ENCODE results near the gene F11R.
"Not testable (repeated sequence)": the region's sequence is repeated elsewhere in the genome, so short reads cannot be mapped to it uniquely, and the experiment has no call there.

Gene F11R

DNA sequence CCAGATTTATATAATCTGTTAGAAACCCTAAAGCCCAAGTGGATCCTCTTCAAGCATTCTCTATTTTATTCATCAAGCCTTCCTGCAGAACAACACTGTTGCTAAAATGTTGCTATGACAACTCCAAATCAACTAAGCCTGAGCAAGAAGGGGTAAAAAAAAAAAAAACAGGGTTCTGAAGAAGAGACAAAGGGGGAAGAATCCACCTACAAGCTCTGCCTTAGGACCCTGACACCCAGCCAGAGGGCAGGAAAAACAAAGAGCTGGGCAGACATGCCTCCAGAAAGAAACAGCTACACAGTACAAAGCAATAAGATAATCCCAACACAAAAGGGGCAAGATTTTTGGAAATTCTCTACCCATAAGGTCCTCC lies 23.6 kb upstream of the F11R start:
- DNase-seq (ENCODE audit: low read depth in 2 of 2), result no peak

DNA sequence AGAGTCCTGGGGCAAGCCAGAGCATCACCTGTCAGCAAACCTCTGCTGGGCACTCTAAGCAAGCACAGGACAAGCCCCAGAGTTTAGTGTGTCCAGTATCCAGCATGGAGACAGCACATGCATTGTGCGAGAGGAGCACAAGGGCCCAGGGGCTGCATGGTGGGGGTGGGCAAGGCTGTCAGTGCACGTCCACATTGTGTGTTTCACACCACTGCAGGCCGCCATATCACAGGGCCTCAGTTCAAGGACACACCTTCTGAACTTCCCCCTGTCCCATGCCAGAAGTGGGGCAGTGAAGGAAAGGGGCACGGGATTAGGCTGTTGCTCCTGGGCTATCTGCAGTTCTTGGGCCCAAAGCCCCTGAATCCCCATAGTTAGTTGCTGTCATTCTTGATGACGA lies 18.6 kb upstream of the F11R start:
- no peak for DNase-seq (ENCODE audit: low read depth in 2 of 2)

DNA sequence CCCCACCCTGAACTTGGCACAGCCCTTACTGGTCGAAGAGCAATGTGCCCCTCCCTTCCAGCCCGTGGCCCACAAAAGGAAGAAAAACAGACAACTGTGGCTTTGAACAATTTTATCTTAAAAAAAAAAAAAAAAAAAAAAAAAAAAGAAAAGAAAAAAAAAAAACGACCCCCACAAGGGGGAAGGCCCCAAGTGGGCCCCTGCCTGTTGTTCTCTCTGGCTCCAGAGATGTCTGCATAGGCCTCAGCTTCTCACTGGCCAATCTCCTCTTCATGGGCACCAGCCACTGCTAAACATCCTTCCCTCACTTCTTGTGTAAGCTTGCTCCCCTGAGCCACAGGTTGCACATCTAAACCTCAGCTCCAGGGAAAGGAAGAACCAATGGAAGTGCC lies 18.2 kb upstream of the F11R start:
- DNase-seq (ENCODE audit: low read depth in 2 of 2), result no peak

- no peak for DNase-seq (ENCODE audit: low read depth in 2 of 2)
Measured at GRCh38 chr1:161038523-161039153, 17.7 kb upstream of the F11R start, which contains the start of gene TSTD1. TSS of gene TSTD1 (minus strand) at chr1:161038964. CDS start at chr1:161038889, 75 bp downstream.

DNA sequence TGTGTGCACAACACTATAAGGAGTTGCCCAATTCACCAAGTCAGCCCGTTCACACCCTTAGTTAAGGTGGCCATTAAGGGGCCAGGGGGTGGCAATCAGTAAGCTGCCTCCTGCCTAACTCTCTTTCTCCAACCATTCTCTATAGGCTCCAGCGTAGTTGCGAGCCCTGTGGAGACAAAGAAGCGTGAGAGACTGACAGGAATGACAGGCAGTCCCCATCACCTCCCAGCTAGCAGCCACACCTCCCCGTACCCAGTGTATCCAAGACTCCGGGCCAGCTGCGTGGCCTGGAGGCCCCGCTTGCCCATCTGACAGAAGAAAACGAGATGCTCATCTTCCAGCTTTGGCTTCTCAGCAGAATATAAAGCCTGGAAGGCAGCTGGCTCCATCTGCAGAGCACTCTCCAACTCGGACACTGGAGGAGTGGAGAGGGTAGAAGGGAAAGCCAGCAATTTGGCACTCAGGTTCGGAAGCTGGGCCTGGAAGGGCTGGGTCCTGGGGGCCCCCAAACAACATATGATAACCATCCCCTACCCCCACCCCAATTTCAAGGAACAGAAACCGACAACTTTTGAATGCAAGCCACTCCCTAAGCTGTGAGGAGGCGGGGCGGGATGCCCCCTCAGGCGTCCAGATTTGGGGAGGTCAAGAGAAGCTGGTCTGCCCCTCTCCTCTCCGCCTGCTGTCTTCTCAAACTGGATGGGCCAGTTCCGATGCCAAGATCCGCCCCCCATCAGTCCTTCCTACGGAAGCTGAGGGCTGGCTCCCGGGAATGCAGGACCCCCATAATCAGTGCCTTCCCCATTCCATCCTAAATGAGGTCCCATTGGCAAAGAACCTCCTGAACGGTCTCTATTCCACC lies 16.9 kb upstream of the F11R start:
- DNase-seq (ENCODE audit: low read depth in 2 of 2), result no peak

DNA sequence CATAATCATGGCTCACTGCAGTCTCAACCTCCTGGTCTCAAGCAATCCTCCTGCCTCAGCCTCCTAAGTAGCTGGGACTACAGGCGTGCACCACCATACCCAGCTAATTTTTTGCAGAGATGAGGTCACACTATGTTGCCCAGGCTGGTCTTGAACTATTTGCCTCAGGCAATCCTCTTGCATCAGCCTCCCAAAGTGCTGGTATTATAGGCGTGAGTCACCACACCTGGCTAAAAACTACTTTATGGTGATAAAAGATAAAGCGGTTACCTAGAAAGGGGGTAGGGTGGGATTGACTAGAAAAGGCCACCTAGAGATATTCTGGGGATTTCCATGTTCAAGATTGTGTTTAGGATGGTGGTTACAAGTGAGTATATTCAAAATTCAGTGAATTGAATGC lies 12.8 kb upstream of the F11R start:
- DNase-seq (ENCODE audit: low read depth in 2 of 2), result no peak

DNA sequence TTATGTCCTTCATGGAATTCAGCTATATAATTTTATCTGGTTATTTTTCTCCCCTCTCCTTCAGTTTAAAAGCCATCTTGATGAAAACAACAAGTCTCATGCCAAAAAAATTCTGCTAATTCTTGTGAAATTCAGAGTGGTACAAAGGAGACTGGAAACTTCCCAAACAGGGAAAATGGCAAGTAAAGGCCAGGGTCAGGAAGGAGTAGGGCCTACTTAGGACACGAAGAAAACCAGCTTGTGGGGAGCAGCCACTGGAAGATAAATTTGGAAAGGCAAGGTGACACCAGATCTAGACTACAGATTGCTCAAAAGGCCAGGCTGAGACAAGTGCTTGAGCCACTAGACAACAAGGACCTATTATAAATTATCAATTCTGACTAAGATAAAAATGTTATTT lies 11.5 kb upstream of the F11R start:
- DNase-seq (ENCODE audit: low read depth in 2 of 2), result no peak

DNA sequence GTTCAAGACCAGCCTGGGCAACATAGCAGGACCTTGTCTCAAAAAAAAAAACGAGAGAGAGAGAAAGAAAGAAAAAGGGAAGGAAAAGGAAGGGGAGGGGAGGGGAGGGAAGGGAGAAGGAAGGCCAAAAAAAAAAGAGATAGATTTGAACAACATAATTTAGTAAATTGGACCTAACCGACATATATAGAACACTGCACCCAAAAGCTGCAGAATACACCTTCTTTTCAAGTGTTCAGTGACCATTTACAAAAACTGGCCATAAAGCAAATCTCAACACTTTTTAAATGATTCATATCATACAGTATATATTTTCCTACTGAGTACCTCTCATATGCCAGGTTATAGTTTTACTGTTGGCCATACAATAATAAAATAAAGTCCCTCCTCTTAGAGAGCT lies 10.9 kb upstream of the F11R start:
- DNase-seq (ENCODE audit: low read depth in 2 of 2), result no peak

DNA sequence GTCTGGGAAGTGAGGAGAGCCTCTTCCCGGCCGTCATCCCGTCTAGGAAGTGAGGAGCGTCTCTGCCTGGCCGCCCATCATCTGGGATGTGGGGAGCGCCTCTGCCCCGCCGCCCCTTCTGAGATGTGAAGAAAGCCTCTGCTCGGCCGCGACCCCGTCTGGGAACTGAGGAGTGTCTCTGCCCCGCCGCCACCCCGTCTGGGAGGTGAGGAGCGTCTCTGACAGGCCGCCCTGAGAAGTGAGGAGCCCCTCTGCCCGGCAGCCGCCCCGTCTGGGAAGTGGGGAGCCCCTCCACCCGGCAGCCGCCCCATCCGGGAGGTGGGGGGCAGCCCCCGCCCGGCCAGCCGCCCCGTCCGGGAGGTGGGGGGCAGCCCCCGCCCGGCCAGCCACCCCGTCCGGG lies 8.5 kb upstream of the F11R start:
- not testable (repeated sequence) for DNase-seq (ENCODE audit: low read depth in 2 of 2)

DNA sequence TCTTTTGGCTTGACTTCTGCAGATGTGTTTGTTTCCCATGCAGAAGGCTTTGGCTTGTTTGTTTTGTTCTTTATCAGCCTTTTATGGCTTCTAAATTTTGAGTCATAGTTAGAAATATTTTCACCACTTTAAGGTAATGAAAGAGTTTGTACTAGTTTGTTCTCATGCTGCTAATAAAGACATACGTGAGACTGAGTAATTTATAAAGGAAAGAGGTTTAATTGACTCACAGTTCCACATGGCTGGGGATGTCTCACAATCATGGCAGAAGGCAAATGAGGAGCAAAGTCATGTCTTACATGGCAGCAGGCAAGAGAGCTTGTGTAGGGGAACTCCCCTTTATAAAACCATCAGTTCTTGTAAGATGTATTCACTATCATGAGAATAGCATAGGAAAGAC lies 6.0 kb upstream of the F11R start:
- DNase-seq (ENCODE audit: low read depth in 2 of 2), result not testable (repeated sequence)

- not testable (repeated sequence) for DNase-seq (ENCODE audit: low read depth in 2 of 2)
Measured at GRCh38 chr1:161022432-161022831, 1.5 kb upstream of the F11R start.

GRCh38 chr1:161021970-161022353 lies 1.0 kb upstream of the F11R start:
- DNase-seq (ENCODE audit: low read depth in 2 of 2), result no peak

DNA sequence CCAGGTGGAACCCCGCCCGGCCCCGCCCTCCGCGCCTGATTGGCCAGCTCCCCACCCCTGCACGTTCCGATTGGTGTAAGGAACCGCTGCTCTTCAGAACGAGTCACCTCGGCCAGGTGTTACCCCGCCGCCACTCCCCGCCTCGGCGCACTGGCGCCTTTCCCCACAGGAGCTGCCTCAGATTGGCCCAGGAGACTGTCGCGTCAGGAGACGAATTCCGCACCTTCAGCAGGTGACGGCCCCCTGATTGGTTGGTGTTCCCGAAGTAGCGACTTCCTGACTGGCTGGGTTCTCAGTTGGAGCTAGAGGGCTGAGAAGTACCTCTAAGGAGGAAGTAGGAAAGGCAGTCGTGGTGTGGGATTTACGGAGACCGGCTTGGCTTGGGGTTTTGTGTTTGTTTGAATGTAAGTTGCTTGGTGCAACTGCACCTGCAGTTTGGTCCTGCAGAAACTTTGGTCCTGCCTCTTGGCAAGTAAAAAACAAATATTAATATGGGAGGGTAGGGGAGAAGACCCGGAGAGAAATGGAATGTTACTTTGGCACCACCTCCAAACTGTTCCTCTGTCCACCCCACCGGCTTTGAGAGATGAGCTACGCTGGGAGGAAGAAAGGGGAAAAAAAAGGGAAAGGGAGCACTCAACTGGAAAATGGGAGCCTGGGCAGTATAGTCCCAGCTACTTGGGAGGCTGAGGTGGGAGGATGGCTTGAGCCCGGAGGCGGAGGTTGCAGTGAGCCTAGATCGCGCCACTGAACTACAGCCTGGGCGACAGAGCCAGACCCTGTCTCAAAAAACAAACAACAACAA lies 415 bp upstream of the F11R start:
- DNase-seq (ENCODE audit: low read depth in 2 of 2), result no peak

DNA sequence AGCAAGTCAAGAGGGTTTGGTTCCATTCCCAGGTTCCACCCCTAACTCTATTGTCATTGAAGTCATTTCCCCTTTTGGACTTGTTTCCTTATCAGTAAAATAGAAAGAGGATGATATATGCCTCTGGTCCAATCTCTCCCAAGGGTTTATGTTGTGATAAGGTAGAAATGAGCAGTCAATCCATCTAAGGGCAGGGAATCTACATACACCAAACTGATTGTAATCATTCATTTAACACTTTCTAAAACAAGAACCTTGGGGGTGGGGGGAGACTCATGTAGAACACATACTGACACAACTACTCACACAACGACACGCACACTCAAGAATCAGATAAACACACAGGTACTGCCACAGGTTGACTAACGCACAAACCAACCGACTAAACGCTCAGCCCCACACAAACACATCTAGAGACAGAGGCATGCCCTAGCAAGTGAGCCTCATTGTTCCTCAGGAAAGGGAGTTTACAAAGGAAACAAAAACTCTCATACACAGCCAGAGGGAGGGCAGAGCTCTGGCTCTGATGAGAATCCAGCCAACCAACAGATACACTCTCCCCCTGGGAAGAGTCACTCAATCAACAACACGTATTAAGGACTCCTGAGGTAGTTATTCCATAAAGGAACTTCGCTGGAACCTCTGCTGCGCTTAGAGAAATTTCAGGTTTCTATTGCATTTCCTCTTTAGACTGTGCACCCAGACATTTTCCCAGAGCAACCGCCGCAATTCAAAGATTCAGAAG lies 1.0 kb downstream of the F11R start:
- no peak for DNase-seq (ENCODE audit: low read depth in 2 of 2)

- not testable (repeated sequence) for DNase-seq (ENCODE audit: low read depth in 2 of 2)
Measured at GRCh38 chr1:161019111-161019660, 1.8 kb downstream of the F11R start.

DNA sequence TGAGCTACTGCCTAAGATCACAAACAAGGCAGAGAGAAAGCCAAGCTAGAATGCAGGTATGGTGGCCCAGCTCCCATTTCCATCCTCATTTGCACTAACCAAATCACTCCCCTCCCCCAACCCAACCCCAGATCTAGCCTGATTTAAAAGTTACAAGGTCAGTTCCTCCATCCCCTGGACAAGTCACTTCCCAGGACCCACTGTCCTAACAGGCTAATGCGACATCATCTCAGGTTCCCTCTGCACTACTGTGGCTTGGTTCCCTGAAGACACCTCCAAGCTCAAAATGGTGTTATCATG lies 2.4 kb downstream of the F11R start:
- no peak for DNase-seq (ENCODE audit: low read depth in 2 of 2)

GRCh38 chr1:161017756-161018630 lies 3.0 kb downstream of the F11R start:
- DNase-seq (ENCODE audit: low read depth in 2 of 2), result no peak

DNA sequence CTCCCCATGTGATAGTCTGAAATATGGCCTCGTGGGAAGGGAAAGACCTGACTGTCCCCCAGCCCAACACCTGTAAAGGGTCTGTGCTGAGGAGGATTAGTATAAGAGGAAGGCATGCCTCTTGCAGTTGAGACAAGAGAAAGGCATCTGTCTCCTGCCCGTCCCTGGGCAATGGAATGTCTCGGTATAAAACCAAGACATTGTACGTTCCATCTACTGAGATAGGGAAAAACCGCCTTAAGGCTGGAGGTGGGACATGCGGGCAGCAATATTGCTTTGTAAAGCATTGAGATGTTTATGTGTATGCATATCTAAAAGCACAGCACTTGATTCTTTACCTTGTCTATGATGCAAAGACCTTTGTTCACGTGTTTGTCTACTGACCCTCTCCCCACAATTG lies 3.8 kb downstream of the F11R start:
- not testable (repeated sequence) for DNase-seq (ENCODE audit: low read depth in 2 of 2)

GRCh38 chr1:161016683-161017082 lies 4.3 kb downstream of the F11R start:
- DNase-seq (ENCODE audit: low read depth in 2 of 2), result not testable (repeated sequence)

DNA sequence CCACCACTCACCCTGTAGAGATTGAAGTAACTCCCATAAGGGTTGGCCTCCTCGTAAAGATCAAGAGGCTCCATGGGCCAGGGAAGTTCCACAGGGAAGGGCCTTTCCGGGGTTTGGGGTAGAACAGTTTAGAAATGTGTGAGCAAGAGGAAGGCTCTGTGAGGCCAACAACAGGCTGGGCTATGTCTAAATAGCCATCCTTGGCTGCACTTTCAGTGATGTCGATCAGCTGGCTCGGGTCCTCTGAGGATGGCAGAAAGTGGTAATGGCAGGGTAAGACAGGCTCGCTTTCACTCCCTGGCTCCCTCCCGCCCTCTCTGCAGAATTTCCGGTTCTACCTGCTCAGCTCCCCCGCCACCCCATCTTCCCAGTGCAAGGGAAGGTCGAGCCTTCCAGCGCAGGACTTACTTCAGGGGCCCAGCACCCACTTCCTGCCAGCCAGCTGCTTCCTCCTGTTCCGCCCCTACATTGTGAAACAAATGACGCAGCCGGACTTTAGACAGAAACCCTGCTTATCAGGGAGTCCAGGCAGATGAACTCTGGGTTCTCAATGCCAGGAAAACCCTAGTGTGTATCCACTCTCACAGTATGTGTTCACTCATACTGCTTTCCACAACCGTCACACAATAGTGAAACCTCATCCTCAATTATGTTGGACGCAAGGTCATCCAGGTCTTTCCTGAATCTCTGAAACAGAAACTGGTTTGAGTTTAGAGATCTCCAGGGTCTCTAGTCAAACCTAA lies 7.3 kb downstream of the F11R start:
- DNase-seq (ENCODE audit: low read depth in 2 of 2), result peak; percentile 25 to 26

Data from fibroblast of skin of left quadriceps (primary cell).